Panc1 (cell line): ENCODE results near the gene DLG2. TPM values are rescaled to one million over a fixed set of nuclear protein-coding genes. Genes with fewer than 3 reads are reported as not detected.
"Not testable (repeated sequence)": the region's sequence is repeated elsewhere in the genome, so short reads cannot be mapped to it uniquely, and the experiment has no call there.

Source experiments
- ATAC-seq: fragments of 200-7000 bp; cut with Tn5 transposase; 2 replicates; pipeline ENCODE4 v1.9.1; 2020; ENCODE audit warnings: mild to moderate bottlenecking, moderate library complexity
- BruUV-seq: library from RNA; stranded (reverse); fragments of 400-500 nt; replicated peaks from 2 replicates; lab custom pipeline; 2021; lab: Mats Ljungman, UMichigan
- CTCF ChIA-PET: fragments of 300-600 bp; sonication (Branson Sonifier 250); formaldehyde crosslinking; loops from one replicate; lab custom pipeline; 2022; ENCODE audit warnings: antibody characterized with exemption; lab: Charles Lee
- POLR2A ChIA-PET: fragments of 300-600 bp; sonication (Branson Sonifier 250); formaldehyde crosslinking; loops from one replicate; lab custom pipeline; 2022; ENCODE audit warnings: antibody characterized with exemption; lab: Charles Lee
- DNase-seq: peaks from one replicate; pipeline ENCODE4 v3.0.0-alpha.2; 2010; ENCODE audit warnings: low read depth, low spot score
- H3K27ac ChIP-seq: 2 replicates; pipeline ENCODE4 v1.5.1; 2011; ENCODE audit warnings: mild to moderate bottlenecking, low read length, inconsistent platforms
- H3K27me3 ChIP-seq: fragments of 200-500 bp; sonication (Bioruptor generic); 2 replicates; pipeline ENCODE4 v1.6.0; 2014; ENCODE audit warnings: low read length, inconsistent platforms; ENCODE audit not compliant: control insufficient read depth, insufficient read depth
- H3K36me3 ChIP-seq: fragments of 200-500 bp; sonication (Bioruptor generic); 2 replicates; pipeline ENCODE4 v1.5.1; 2014; ENCODE audit warnings: inconsistent platforms, mild to moderate bottlenecking, low read length, moderate library complexity; ENCODE audit not compliant: control insufficient read depth, insufficient read depth
- H3K4me1 ChIP-seq: 2 replicates; pipeline ENCODE4 v1.5.1; 2011; ENCODE audit warnings: inconsistent platforms, mild to moderate bottlenecking, low read length, moderate library complexity; ENCODE audit not compliant: control insufficient read depth, insufficient read depth
- H3K4me3 ChIP-seq, 2 experiments: 2 replicates each; pipeline ENCODE4 v1.5.1; 2011 to 2012; ENCODE audit warnings: low read depth in 2 of 2, low read length in 2 of 2, mild to moderate bottlenecking in 2 of 2, inconsistent platforms in 1 of 2, moderate library complexity in 1 of 2
- H3K9me3 ChIP-seq: fragments of 200-500 bp; sonication (Bioruptor generic); 2 replicates; pipeline ENCODE4 v1.5.1; 2014; ENCODE audit warnings: low read depth, mild to moderate bottlenecking, inconsistent platforms, low read length, moderate library complexity; ENCODE audit not compliant: control insufficient read depth, insufficient read depth
- POLR2AphosphoS5 ChIP-seq: IDR thresholded peaks from 2 replicates; pipeline ENCODE4 v1.6.1; 2012; ENCODE audit warnings: mild to moderate bottlenecking, low read depth, low read length, moderate library complexity
- SIN3A ChIP-seq: IDR thresholded peaks from 2 replicates; pipeline ENCODE4 v1.6.1; 2012; ENCODE audit warnings: low read depth, mild to moderate bottlenecking, low read length, moderate library complexity, borderline replicate concordance; ENCODE audit not compliant: insufficient read depth
- TCF7L2 ChIP-seq: IDR thresholded peaks from 2 replicates; pipeline ENCODE4 v1.6.1; 2011; ENCODE audit warnings: mild to moderate bottlenecking, low read depth, low read length, inconsistent platforms
- in situ Hi-C: cut with HindIII; loops from 2 replicates; pipeline ENCODE4 v1.10.0; 2016; ENCODE audit warnings: low sequenced_read_pairs, low pct_unique_long_range_greater_than_20kb
- intact Hi-C: fragments of 100-400 bp; cut with micrococcal nuclease; formaldehyde crosslinking; loops from one replicate; pipeline ENCODE4 v1.10.0; 2022; ENCODE audit not compliant: unreplicated experiment
- total RNA-seq: library from RNA; stranded (reverse); gene quantifications from one replicate; pipeline ENCODE4 v1.2.1, GENCODE V29; 2021; ENCODE audit not compliant: unreplicated experiment
- TF ChIP-seq, protein P1 (sequence below), 2 experiments: IDR thresholded peaks; 2 replicates each; pipeline ENCODE4 v1.6.1; 2011 to 2012; ENCODE audit warnings: low read depth in 2 of 2, control low read depth in 1 of 2, low read length in 1 of 2, mild to moderate bottlenecking in 1 of 2, moderate library complexity in 1 of 2; ENCODE audit not compliant: insufficient read depth in 1 of 2
- TF ChIP-seq, protein P2 (sequence below): fragments of 450-650 bp; IDR thresholded peaks from 2 replicates; pipeline ENCODE4 v1.5.1; 2017; ENCODE audit warnings: mild to moderate bottlenecking

Gene DLG2
- total RNA-seq, 1 experiment from 2014 or later = 4.2 TPM

DNA sequence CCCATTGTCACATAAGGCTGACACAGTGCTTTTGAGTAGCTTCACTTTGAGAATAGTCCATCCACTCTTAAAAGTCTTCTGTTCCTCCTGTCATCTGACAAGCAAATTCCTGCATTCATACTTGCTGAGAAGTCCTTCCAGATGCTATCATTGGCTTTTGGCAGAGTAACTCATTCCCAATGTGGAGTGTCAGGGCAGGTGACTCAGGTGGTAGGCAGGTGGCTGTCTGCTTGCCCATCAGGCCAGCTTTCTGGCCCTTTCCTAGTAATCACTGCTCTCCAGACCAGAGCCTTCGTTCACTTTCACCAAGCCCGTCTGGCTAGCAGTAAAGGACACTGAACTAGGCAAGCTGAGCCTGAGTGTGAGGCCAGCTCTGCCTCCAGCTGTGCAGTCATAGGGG is 2178.5 kb downstream of the DLG2 start:
- H3K27me3 ChIP-seq = no peaks in the 10 kb centered on the region
- intact Hi-C loops (no loop called here), in situ Hi-C loops (no loop called here)
- no peak overlapping the region for H3K27ac ChIP-seq
- no peaks in the 10 kb centered on the region for H3K4me1 ChIP-seq
- TF ChIP-seq, protein P1, sequence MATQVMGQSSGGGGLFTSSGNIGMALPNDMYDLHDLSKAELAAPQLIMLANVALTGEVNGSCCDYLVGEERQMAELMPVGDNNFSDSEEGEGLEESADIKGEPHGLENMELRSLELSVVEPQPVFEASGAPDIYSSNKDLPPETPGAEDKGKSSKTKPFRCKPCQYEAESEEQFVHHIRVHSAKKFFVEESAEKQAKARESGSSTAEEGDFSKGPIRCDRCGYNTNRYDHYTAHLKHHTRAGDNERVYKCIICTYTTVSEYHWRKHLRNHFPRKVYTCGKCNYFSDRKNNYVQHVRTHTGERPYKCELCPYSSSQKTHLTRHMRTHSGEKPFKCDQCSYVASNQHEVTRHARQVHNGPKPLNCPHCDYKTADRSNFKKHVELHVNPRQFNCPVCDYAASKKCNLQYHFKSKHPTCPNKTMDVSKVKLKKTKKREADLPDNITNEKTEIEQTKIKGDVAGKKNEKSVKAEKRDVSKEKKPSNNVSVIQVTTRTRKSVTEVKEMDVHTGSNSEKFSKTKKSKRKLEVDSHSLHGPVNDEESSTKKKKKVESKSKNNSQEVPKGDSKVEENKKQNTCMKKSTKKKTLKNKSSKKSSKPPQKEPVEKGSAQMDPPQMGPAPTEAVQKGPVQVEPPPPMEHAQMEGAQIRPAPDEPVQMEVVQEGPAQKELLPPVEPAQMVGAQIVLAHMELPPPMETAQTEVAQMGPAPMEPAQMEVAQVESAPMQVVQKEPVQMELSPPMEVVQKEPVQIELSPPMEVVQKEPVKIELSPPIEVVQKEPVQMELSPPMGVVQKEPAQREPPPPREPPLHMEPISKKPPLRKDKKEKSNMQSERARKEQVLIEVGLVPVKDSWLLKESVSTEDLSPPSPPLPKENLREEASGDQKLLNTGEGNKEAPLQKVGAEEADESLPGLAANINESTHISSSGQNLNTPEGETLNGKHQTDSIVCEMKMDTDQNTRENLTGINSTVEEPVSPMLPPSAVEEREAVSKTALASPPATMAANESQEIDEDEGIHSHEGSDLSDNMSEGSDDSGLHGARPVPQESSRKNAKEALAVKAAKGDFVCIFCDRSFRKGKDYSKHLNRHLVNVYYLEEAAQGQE (IDR thresholded peaks at IDR 0.05; ENCODE audit: insufficient read depth in 1 of 2, low read depth in 2 of 2, low read length in 1 of 2) = no peak
- ATAC-seq = no peak
- H3K36me3 ChIP-seq = no peaks in the 10 kb centered on the region
- CTCF ChIA-PET = no interaction called here
- no peaks in the 10 kb centered on the region for H3K9me3 ChIP-seq
- POLR2A ChIA-PET = no interaction called here
- H3K4me3 ChIP-seq = no peak overlapping the region
- no TSS peak for BruUV-seq
- no peak for DNase-seq

DNA sequence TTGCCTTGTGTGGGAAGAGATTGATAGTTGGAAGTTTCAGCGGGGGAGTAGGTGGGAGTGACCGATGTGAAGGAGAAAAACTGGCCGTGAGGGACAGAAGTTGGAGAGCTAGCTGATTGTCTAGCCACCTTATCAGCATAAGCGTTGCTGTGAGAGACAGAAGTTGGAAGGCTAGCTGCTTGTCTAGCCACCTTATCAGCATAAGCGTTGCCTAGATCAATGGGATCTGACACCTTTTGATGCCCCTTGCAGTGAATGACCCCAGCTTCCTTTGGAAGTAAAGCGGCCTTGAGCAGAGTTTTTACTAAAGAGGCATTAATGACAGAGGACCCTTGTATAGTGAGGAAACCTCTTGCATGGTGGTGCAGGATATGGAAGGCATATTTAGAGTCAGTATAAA is 2183.3 kb downstream of the DLG2 start:
- H3K9me3 ChIP-seq, POLR2A ChIA-PET, H3K4me3 ChIP-seq, H3K36me3 ChIP-seq, ATAC-seq, H3K4me1 ChIP-seq, DNase-seq, in situ Hi-C loops, CTCF ChIA-PET, intact Hi-C loops, BruUV-seq, H3K27me3 ChIP-seq, H3K27ac ChIP-seq: not testable (repeated sequence)

DNA sequence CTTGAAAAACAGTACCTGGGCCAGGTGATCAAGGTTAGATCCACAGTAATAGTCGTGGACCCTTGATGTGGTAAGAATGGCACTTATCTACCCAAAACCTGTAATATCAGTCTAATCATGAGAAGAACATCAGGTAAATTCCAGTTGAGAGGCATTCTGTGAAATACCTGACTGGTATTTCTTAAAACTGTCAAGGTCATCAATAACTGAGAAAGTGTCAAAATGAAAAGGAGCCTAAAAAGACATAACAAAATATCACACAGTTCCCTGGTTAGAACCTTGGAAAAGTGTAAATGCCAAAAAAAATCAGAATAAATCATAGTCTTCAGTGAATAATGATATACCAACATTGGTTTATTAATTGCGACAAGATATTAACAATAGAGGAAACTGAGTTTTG is 2185.5 kb downstream of the DLG2 start:
- TF ChIP-seq SIN3A = no peak
- no peak for TF ChIP-seq TCF7L2
- TF ChIP-seq, protein P1 (IDR thresholded peaks at IDR 0.05; ENCODE audit: insufficient read depth in 1 of 2, low read depth in 2 of 2, low read length in 1 of 2) = no peak
- TF ChIP-seq POLR2AphosphoS5 = no peak
- TF ChIP-seq, protein P2, sequence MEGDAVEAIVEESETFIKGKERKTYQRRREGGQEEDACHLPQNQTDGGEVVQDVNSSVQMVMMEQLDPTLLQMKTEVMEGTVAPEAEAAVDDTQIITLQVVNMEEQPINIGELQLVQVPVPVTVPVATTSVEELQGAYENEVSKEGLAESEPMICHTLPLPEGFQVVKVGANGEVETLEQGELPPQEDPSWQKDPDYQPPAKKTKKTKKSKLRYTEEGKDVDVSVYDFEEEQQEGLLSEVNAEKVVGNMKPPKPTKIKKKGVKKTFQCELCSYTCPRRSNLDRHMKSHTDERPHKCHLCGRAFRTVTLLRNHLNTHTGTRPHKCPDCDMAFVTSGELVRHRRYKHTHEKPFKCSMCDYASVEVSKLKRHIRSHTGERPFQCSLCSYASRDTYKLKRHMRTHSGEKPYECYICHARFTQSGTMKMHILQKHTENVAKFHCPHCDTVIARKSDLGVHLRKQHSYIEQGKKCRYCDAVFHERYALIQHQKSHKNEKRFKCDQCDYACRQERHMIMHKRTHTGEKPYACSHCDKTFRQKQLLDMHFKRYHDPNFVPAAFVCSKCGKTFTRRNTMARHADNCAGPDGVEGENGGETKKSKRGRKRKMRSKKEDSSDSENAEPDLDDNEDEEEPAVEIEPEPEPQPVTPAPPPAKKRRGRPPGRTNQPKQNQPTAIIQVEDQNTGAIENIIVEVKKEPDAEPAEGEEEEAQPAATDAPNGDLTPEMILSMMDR = no peak
- Histone ChIP-seq H3K36me3 (0 out of 2 replicates have a peak, but pooled peaks cover 2% of the 10 kb centered on the region), H3K4me1 (no peaks in the 10 kb centered on the region), H3K9me3 (no peaks in the 10 kb centered on the region), H3K27me3 (no peaks in the 10 kb centered on the region), H3K27ac (no peak overlapping the region), H3K4me3 (no peak overlapping the region)
- ChIA-PET POLR2A (no interaction called here), CTCF (no interaction called here)
- intact Hi-C loops = no loop called here
- ATAC-seq (no peak), DNase-seq (no peak)
- no TSS peak for BruUV-seq
- in situ Hi-C loops = no loop called here
